Lower leg skin (tissue), 4 donors: ENCODE data around the gene CD47. TPM values are rescaled to one million over a fixed set of nuclear protein-coding genes. Genes with fewer than 3 reads are reported as not detected.

Experiments used
- DNase-seq, 2 donors: peaks; one replicate each; pipeline ENCODE4 v3.0.0-alpha.2; 2019; ENCODE audit warnings: low spot score in 2 of 2
- H3K4me3 ChIP-seq: fragments of 200-600 bp; sonication (generic); 2 replicates; pipeline ENCODE4 v1.5.1; 2017; ENCODE audit warnings: mild to moderate bottlenecking, low read depth; ENCODE audit not compliant: poor library complexity, severe bottlenecking
- POLR2A ChIP-seq, 2 donors: fragments of 450-650 bp; IDR thresholded peaks; one replicate each; pipeline ENCODE4 v1.6.1; 2016 to 2017; ENCODE audit warnings: antibody characterized with exemption in 2 of 2, mild to moderate bottlenecking in 1 of 2, moderate library complexity in 1 of 2
- WGBS, 2 donors: methylation state at CpG; one replicate each; pipeline ENCODE4 v1.1.5; 2018; 5-methylcytosine and 5-hydroxymethylcytosine counted together
- intact Hi-C: fragments of 100-400 bp; cut with DNase I; formaldehyde crosslinking; loops from one replicate; pipeline ENCODE4 v1.15.0; 2023; ENCODE audit warnings: low total_unique reads
- total RNA-seq, 4 donors: library from RNA; depleted of rRNA; stranded (reverse); fragments of >200 nt; gene quantifications; one replicate each; pipeline ENCODE4 v1.1.0, GENCODE V29; 2016
- TF ChIP-seq, protein P1 (sequence below), 3 donors: fragments of 450-650 bp; IDR thresholded peaks; one replicate each; pipeline ENCODE4 v1.5.1; 2016; ENCODE audit warnings: antibody characterized with exemption in 3 of 3, mild to moderate bottlenecking in 3 of 3, moderate library complexity in 2 of 3

Gene CD47
- total RNA-seq, 4 donors from 2014 or later, result 42.7 to 58.2 (median 49.5) TPM

DNA sequence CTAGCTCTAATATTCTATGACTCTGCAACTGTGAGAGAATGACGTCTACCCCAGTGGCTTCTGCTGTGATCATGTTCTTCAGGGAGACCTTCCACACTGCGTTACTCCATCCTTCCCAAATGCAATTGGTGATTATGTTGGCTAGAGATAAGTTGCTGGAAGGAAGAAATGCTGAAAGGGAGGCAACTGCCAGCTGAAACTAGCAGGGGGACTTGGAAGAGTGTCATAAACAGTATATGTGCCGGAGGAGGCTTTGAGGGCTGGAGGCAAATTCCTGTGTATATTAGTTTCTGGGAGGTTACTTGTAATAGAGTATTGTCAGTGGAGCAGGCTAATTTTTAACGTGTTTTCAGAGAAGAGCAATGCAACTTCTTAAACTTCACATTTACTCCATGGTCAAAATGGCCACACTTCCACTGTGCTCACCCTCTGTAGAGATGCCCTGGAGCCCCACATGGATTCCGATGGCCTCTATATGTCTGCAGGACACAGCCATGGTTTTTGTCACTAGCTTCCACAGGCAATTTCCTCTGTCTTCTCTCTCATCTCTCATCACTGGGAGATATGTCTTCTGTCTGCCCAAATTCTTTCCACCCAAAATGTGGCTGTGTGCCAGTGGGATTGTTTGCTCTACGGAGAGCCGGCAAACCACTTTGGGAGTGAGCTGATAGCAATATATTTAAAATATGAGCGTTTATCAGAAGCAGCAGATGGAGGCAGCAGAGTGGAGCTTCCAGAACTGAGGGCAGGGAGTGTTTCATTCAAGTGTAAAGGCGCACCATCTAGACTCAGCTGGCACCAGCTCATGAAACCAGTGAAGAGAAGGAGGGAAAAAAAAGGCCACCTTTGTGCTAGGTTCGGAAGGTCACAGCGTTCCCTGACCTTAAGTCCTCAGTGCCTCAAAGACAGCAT, 13.3 kb upstream of the CD47 start:
- no peak for DNase-seq
- TF ChIP-seq, protein P1, sequence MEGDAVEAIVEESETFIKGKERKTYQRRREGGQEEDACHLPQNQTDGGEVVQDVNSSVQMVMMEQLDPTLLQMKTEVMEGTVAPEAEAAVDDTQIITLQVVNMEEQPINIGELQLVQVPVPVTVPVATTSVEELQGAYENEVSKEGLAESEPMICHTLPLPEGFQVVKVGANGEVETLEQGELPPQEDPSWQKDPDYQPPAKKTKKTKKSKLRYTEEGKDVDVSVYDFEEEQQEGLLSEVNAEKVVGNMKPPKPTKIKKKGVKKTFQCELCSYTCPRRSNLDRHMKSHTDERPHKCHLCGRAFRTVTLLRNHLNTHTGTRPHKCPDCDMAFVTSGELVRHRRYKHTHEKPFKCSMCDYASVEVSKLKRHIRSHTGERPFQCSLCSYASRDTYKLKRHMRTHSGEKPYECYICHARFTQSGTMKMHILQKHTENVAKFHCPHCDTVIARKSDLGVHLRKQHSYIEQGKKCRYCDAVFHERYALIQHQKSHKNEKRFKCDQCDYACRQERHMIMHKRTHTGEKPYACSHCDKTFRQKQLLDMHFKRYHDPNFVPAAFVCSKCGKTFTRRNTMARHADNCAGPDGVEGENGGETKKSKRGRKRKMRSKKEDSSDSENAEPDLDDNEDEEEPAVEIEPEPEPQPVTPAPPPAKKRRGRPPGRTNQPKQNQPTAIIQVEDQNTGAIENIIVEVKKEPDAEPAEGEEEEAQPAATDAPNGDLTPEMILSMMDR (IDR thresholded peaks at IDR 0.05), result no peak
- TF ChIP-seq POLR2A (IDR thresholded peaks at IDR 0.05), result no peak
- intact Hi-C loops, result no loop called here
- WGBS, 2 donors, result 50 to 57% methylated on average over 11 of the region's 11 CpGs
- no peak overlapping the region for H3K4me3 ChIP-seq

DNA sequence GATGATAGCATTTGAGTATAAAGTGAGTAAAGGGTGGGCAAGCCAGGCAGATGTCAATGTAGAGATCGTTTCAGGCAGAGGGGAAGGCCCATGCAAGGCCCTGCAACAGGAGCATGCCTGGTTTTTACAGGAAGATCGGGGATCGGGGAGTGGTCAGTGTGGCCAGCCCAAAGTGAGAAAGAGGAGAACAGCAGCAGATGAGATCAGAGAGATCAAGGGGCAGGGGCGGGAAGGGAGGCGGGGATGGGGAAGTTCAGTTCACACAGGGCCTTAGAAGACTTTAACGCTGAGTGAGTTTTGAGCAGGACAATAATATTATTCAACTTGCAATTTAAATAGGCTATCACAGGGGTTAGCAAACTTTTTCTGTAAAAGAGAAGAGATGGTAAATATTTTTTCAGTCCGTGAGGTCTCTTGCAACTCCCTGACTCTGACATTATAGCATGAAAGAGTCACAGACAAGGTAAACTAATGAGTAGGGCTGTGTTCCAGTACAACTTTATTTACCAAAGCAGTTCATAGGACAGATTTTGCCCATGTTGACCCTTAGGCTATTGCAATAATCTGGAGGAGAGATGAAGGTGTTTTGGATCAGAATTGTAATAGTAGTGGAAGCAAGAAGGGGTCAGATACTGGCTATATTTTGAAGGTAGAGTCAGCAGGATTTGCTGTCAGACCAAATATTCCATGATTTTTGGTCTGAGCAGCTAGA, 12.4 kb upstream of the CD47 start:
- no peak overlapping the region for H3K4me3 ChIP-seq
- WGBS, 2 donors, result 82 to 89% methylated on average over 7 of the region's 7 CpGs
- intact Hi-C loops, result no loop called here
- TF ChIP-seq, protein P1 (IDR thresholded peaks at IDR 0.05), result no peak
- no peak for TF ChIP-seq POLR2A (IDR thresholded peaks at IDR 0.05)
- no peak for DNase-seq

DNA sequence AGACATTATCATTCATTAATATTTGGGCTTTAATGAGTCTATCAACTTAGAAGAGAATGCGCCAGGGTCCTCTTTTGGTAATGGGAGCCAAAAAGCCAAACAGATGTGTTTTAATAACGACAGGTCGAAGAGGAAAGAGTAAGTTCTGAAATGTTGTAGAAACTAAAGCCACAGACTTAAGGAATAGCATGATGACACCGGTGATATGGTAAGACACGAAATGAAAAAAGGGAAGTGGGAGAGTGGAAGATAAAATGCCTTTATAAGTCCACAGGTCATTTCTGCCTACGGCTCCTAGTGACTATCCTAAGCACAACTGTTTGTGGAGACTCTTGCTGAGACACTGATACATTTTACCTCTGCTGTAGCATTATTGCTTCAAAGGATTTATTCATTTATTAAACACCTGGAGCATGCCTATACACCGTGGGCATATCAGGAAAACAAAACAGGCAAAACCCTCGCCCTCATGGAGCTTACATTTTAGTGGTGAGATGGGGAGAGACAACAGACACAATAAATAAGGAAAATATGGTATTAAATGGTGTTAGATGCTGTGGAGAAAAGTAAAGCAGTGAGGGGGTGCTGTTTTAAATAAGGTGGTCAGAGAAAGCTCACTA, 11.7 kb upstream of the CD47 start:
- no peak overlapping the region for H3K4me3 ChIP-seq
- 81 to 83% methylated on average over 8 of the region's 8 CpGs for WGBS, 2 donors
- TF ChIP-seq, protein P1 (IDR thresholded peaks at IDR 0.05), result no peak
- no peak for TF ChIP-seq POLR2A (IDR thresholded peaks at IDR 0.05)
- DNase-seq, result no peak
- intact Hi-C loops, result no loop called here

DNA sequence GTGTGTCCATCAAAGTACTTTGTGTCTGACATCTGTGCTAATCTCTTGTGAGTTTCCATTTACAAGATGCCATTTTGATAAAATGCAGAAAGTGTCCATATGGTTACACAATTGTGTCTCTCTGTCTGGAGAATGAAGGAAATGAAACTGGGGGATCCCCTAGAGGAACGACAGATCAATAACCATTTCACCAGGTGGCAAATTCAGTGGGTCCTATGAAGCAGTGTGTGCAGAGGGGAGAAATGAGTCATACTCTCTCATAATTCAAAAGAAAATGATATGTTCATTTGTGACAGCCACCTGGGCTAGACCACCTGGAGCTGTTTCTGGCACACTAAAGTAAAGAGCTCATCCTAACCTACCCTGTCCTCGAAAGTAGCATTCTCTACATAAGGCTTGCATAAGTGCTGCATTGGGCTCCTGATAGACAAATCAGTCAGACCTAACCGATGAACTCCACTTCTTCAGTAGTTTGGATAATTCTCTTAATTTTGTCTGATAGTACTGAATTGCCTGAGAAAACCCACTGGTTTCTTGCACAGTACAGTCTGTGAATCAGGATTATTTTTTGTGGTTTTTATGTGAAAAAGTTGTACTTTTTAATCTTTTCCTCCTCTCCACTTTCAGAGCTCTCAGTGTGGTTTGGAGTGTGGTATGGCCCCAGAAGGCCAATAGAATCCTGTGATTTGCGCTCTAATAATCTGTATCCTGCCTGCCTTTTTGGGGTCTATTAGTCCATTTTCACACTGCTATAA, 10.3 kb upstream of the CD47 start:
- DNase-seq, result no peak
- no peak for TF ChIP-seq POLR2A (IDR thresholded peaks at IDR 0.05)
- TF ChIP-seq, protein P1 (IDR thresholded peaks at IDR 0.05), result no peak
- 85 to 89% methylated on average over 4 of the region's 4 CpGs for WGBS, 2 donors
- intact Hi-C loops, result no loop called here
- H3K4me3 ChIP-seq, result no peak overlapping the region

DNA sequence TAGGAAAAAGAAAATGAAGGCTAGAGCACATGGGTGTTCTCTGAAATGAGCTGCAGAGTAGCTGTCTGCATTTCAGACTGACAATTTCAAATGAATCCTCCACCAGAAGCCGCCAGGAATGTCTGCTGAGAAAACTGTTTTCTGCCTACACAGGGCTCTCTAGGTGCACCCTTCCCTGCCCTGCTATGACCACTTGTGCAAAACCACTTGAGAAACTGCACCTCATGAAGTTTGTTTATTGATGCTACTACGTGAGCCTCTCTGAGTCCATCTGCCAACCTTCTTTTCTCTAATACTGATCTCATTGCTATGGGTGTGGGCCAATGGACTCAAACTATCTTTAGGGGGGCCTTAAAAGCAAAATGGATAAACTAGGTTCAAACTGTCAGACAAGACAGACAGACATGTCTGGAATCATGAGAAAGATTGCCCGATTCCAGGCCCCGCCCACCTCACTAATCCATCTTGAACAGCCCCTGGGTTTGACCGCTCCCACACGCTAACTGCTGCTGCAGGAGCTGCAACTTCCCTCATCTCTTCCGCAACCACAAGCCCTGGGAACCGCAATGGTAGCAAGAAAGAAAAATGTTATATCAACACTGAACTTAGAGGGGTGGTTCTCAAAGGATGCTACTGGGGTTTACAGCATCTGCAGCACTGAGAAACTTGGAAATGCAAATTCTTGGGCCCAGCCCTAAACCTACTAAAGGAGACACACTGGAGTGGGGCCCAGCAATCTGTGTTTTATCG, 9.0 kb upstream of the CD47 start:
- TF ChIP-seq, protein P1 (IDR thresholded peaks at IDR 0.05), result no peak
- TF ChIP-seq POLR2A (IDR thresholded peaks at IDR 0.05), result no peak
- no peak overlapping the region for H3K4me3 ChIP-seq
- intact Hi-C loops, result no loop called here
- 85 to 93% methylated on average over 9 of the region's 9 CpGs for WGBS, 2 donors
- DNase-seq, result no peak
